DND-41 (cell line): Measurements from ENCODE around the gene CCL5.

Experiments used
- ATAC-seq: fragments of 200-7000 bp; cut with Tn5 transposase; 3 replicates; pipeline ENCODE4 v1.9.1; 2021; ENCODE audit warnings: low read depth; ENCODE audit not compliant: insufficient read depth
- DNase-seq: peaks from one replicate; pipeline ENCODE4 v3.0.0-alpha.2; 2020
- H2AFZ ChIP-seq: 2 replicates; pipeline ENCODE4 v1.6.0; 2012; ENCODE audit warnings: low read depth, low read length
- H3K27ac ChIP-seq: 2 replicates; pipeline ENCODE4 v1.5.1; 2012; ENCODE audit warnings: low read length, inconsistent platforms
- H3K27me3 ChIP-seq: fragments of 200-600 bp; sonication (generic); 2 replicates; pipeline ENCODE4 v1.6.0; 2012; ENCODE audit warnings: low read length, mild to moderate bottlenecking, inconsistent platforms; ENCODE audit not compliant: insufficient read depth, poor library complexity
- H3K36me3 ChIP-seq: 2 replicates; pipeline ENCODE4 v1.5.1; 2012; ENCODE audit warnings: low read length, inconsistent platforms; ENCODE audit not compliant: insufficient read depth
- H3K4me1 ChIP-seq: 2 replicates; pipeline ENCODE4 v1.5.1; 2012; ENCODE audit warnings: mild to moderate bottlenecking, low read length; ENCODE audit not compliant: insufficient read depth
- H3K4me2 ChIP-seq: 2 replicates; pipeline ENCODE4 v1.6.0; 2012; ENCODE audit warnings: mild to moderate bottlenecking, moderate library complexity, low read length, inconsistent platforms; ENCODE audit not compliant: insufficient read depth
- H3K4me3 ChIP-seq, 2 experiments: fragments of 200-600 bp in 1 of 2; shearing (Covaris generic) in 1 of 2; 2 replicates each; pipeline ENCODE4 v1.5.1; 2012 to 2016; ENCODE audit warnings: inconsistent platforms in 2 of 2, low read length in 2 of 2, mild to moderate bottlenecking in 2 of 2, low read depth in 1 of 2, moderate library complexity in 1 of 2
- H3K79me2 ChIP-seq: 2 replicates; pipeline ENCODE4 v1.6.0; 2012; ENCODE audit warnings: low read length, inconsistent platforms; ENCODE audit not compliant: insufficient read depth
- H3K9ac ChIP-seq: 2 replicates; pipeline ENCODE4 v1.6.0; 2012; ENCODE audit warnings: low read depth, mild to moderate bottlenecking, inconsistent platforms, low read length, moderate library complexity
- H3K9me3 ChIP-seq: 2 replicates; pipeline ENCODE4 v1.5.1; 2012; ENCODE audit warnings: low read length, moderate library complexity, mild to moderate bottlenecking, inconsistent platforms; ENCODE audit not compliant: insufficient read depth, severe bottlenecking
- H4K20me1 ChIP-seq: 2 replicates; pipeline ENCODE4 v1.6.0; 2012; ENCODE audit warnings: low read length; ENCODE audit not compliant: insufficient read depth
- CTCF ChIP-seq: IDR thresholded peaks from 2 replicates; pipeline ENCODE4 v1.5.1; 2012; ENCODE audit warnings: borderline replicate concordance, low read length, moderate library complexity, mild to moderate bottlenecking; ENCODE audit not compliant: poor library complexity, severe bottlenecking; ENCODE audit errors: extremely low read depth
- EZH2 ChIP-seq: IDR thresholded peaks from 3 replicates; pipeline ENCODE4 v1.6.1; 2012; ENCODE audit warnings: borderline replicate concordance, low read depth, mild to moderate bottlenecking, moderate library complexity, low read length, inconsistent platforms; ENCODE audit not compliant: severe bottlenecking

The CCL5 gene

GRCh38 chr17:35920229-35920628 is 40.1 kb upstream of the CCL5 start:
- no peaks in the 10 kb centered on the region for H3K4me1 ChIP-seq

DNA sequence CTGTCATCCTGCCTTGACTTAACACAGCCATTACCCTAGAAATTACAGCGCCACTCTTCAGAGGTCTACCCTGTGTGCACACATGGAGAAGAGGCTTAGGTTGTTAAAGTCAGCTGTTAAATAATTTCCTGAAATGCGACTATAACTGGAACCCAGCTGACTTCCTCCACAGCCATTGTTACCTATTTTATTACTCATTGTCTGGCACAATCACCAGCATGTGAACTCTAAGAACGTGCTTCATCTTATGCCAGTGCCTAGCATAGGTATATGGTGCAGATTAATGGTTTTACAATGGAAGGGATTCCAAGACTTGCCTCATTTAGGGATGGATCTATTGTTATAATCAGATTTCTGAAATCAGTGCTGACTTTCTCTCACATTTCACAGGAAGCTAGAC is 38.5 kb upstream of the CCL5 start:
- ATAC-seq: no peak
- H3K79me2 ChIP-seq: no peaks in the 10 kb centered on the region
- DNase-seq: no peak
- TF ChIP-seq EZH2 (no peak), CTCF (no peak)
- peaks cover 2% of the 10 kb centered on the region for H3K27me3 ChIP-seq
- H3K9ac ChIP-seq: no peak overlapping the region
- H3K27ac ChIP-seq: no peak overlapping the region
- no peaks in the 10 kb centered on the region for H3K4me1 ChIP-seq
- no peak overlapping the region for H3K4me3 ChIP-seq
- H3K36me3 ChIP-seq: no peaks in the 10 kb centered on the region
- no peaks in the 10 kb centered on the region for H4K20me1 ChIP-seq
- H3K4me2 ChIP-seq: no peak overlapping the region
- no peak overlapping the region for H2AFZ ChIP-seq
- no peaks in the 10 kb centered on the region for H3K9me3 ChIP-seq

More at GRCh38 chr17:35920229-35920628, 40.1 kb upstream of the CCL5 start:
- Histone ChIP-seq H3K27ac (no peak overlapping the region), H2AFZ (no peak overlapping the region), H3K9me3 (no peaks in the 10 kb centered on the region), H3K36me3 (no peaks in the 10 kb centered on the region), H3K4me2 (no peak overlapping the region), H3K79me2 (no peaks in the 10 kb centered on the region), H3K9ac (no peak overlapping the region), H4K20me1 (no peaks in the 10 kb centered on the region), H3K27me3 (peaks cover 2% of the 10 kb centered on the region), H3K4me3 (no peak overlapping the region)
- no peak for TF ChIP-seq CTCF
- DNase-seq (no peak), ATAC-seq (no peak)

DNA sequence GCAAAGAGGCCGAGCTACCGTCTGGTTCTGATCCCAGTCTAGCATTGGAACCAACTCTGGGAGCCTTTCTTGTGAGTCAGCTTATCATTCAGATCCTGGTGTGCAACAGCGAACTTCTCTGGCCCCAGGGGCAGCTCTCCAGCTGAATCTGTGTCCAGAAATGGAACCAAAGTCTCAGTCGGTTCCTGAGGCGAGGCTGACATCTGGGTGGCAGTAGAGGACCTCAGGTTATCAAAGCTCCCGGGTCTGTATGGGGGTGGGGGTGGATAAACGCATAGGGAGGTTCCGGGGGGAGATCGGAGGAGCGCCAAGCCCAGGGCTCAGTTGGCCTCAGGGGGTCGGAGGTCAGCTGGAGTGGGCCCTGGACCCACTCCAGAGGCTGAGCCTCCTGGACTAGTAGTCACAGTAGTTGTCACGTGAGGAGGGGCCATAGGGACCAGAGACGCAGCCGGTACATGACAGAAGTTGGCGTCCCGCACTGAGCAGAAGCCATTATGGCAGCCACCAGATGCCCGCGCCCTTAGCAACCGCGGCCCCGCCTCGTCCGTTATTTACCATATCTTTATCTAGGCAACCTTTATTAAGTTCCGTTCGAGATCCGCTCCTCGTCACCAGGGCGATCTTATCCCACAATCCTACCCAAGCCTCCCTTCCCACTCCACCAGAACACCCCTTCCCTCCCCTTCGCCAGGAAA is 37.5 kb upstream of the CCL5 start:
- Histone ChIP-seq H3K9me3 (no peaks in the 10 kb centered on the region), H3K27me3 (peaks cover 2% of the 10 kb centered on the region), H3K4me2 (no peak overlapping the region), H3K9ac (no peak overlapping the region), H3K79me2 (no peaks in the 10 kb centered on the region), H3K36me3 (no peaks in the 10 kb centered on the region), H2AFZ (no peak overlapping the region), H3K27ac (no peak overlapping the region), H3K4me1 (no peaks in the 10 kb centered on the region), H4K20me1 (no peaks in the 10 kb centered on the region), H3K4me3 (no peak overlapping the region)
- no peak for TF ChIP-seq EZH2
- TF ChIP-seq CTCF: no peak
- DNase-seq: no peak
- ATAC-seq: no peak
